Putamen (tissue), 1 donor: ENCODE data around the gene NTSR1.

Experiments used
- DNase-seq: peaks from one replicate; pipeline ENCODE4 v3.0.0-alpha.2; 2016; ENCODE audit warnings: low spot score

The NTSR1 gene

GRCh38 chr20:62726716-62727583 lies 18.3 kb downstream of the NTSR1 start:
- no peak for DNase-seq

GRCh38 chr20:62727584-62728027 lies 19.0 kb downstream of the NTSR1 start:
- DNase-seq, result no peak

GRCh38 chr20:62728028-62728780 lies 19.6 kb downstream of the NTSR1 start:
- DNase-seq, result no peak

- DNase-seq, result no peak
These were observed 20.2 kb downstream of the NTSR1 start for GRCh38 chr20:62728781-62729300.

- no peak for DNase-seq
These were observed 21.8 kb downstream of the NTSR1 start for GRCh38 chr20:62730481-62730880.

- DNase-seq, result no peak
These were observed 23.6 kb downstream of the NTSR1 start for GRCh38 chr20:62732031-62732760.

- DNase-seq, result no peak
These were observed 24.3 kb downstream of the NTSR1 start for GRCh38 chr20:62732842-62733525.

- no peak for DNase-seq
These were observed 24.8 kb downstream of the NTSR1 start for GRCh38 chr20:62733526-62733842.

GRCh38 chr20:62733891-62734290 lies 25.3 kb downstream of the NTSR1 start:
- DNase-seq, result no peak

GRCh38 chr20:62734326-62734725 lies 25.7 kb downstream of the NTSR1 start:
- no peak for DNase-seq

- no peak for DNase-seq
These were observed 26.2 kb downstream of the NTSR1 start for GRCh38 chr20:62734881-62735280.

- peak; percentile 47 for DNase-seq
These were observed 26.7 kb downstream of the NTSR1 start for GRCh38 chr20:62735331-62735821.

GRCh38 chr20:62736026-62736406 lies 27.4 kb downstream of the NTSR1 start:
- no peak for DNase-seq

GRCh38 chr20:62736407-62737071 lies 27.9 kb downstream of the NTSR1 start:
- no peak for DNase-seq

GRCh38 chr20:62737271-62737811 lies 28.7 kb downstream of the NTSR1 start:
- DNase-seq, result no peak

GRCh38 chr20:62738025-62738881 lies 29.6 kb downstream of the NTSR1 start:
- no peak for DNase-seq

- no peak for DNase-seq
These were observed 30.4 kb downstream of the NTSR1 start for GRCh38 chr20:62739067-62739466.

- no peak for DNase-seq
These were observed 31.1 kb downstream of the NTSR1 start for GRCh38 chr20:62739581-62740285.
